ENCODE results near the gene SULT4A1. TPM values are rescaled to one million over a fixed set of nuclear protein-coding genes. Genes with fewer than 3 reads are reported as not detected.

Gene SULT4A1
- polyA plus RNA-seq, 4 donors = 1.6 to 5.7 (median 3.1) TPM

DNA sequence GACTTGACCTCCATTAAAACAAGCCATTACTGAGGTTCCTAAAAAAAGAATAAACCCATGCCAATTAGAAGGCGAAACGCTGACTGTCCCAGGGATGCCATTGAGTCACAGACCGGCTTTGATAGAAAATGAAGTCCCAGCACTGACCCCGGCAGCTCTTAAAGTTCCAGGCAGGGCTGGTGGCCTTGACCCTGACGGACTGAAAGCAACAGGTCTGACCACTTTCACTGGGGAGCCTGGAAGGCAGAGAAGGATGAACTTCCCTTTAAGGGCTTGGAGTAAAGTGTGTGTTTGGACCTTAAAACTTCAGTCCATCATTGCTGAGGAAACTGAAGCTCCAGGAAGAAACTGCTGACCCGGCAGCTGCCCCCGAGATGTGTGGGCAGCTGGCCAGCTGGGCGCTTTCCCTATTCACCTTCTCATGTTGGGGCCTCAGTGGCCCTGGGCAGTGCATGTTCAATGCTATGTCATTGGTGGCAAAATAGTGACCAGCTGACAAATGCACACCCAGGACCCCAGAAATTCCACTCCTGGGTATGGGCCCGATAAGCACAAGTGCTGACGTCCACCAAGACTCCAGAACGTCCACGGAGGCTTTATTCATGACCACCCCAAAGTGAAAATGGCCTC lies 31.3 kb downstream of the SULT4A1 start:
- no peak for DNase-seq (ENCODE audit: low read depth in 4 of 4, low spot score in 2 of 4)

DNA sequence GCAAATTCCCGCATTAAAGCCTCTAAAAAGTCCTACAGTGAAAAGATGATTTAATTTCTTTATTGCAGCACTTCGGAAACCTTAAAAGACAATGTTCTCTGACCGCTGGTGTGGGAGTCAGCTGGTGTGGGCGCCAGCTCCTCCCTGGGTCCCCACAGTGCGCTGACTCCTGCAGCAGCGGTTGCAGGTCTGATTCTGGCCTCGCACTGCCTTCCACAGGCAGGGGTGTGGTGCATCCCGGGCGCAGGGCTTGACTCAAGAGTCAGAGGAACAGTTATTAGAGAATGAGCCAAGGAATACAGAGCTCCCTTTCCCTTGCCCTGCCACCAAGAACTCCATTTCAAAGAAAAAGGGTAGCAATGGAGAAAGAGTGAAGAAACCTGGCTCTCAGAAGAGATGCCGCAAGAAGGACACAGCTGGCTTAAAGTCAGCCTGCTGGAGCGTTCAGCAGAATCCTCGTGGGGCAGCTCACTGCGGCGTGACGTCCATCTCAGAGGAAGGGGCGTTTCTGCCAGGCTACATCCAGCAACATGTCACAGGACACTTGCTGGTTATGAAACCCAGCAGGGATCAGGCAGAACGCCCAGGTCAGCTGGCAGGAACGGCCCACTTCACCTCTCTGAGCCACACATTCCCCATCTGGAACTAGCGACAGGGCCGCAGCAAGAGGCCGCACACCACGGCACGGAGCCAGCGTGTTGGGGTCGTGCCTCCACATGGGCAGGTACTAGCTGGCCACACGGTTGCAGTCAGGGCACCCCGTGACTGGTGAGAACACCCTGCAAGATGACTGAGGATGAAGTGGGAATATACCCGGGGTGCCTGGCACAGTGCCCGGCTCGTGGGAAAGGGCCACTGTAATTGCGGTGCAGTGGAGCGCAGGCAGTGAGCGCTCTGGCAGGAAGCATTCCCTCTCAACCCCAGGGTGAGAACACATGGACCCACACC lies 32.1 kb downstream of the SULT4A1 start:
- no peak for DNase-seq (ENCODE audit: low read depth in 4 of 4, low spot score in 2 of 4)

DNA sequence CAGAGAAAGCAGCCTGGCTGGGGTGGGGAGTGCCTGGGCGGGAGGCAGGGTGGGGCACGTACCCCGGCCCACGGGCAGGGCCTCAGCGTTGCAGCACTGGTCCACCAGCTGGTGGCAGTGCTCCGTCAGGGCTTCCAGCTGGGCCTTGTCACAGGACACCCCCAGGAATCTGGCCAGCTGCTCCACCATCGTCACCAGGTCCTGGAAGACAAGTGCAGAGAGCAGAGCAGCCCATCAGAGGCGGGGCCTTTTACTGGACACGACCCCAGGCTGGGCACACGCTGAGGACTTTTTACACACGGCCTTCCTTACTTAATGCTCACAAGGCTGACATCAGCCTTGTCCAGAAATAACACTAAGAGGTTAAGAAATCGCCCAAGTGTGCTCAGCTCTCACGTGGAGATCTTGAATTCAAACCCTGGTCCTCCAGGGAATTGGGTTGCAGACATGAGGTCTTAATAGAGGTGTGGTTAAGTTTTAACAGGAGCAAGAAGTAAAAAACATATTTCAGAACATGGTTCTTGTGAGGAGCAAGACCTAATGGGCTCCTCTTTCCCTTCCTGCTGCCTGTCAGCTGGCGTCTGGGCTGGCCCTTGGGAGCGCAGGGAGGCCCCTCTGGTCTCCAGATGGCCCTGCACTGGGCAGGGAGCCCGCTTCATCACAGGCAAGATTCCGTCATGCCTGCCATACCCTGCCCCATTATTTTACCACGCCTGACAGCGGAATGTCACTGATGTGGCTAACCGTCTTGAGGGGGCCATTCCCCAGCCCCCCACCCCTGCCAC lies 33.1 kb downstream of the SULT4A1 start:
- DNase-seq (ENCODE audit: low read depth in 4 of 4, low spot score in 2 of 4) = no peak

DNA sequence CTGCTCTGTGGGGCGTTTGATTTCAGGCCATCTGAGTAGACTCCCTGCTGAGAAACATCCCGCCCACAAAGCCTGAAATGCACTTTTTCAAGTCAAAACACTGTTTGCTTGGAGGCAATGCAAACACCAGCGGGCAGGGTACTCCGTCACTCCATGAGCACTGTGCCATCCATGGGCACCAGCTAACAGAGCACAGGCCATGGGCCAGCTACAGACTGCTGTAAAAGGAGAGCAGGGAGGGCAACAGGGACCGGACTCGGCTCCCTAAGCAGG lies 33.7 kb downstream of the SULT4A1 start:
- DNase-seq (ENCODE audit: low read depth in 4 of 4, low spot score in 2 of 4) = no peak

DNA sequence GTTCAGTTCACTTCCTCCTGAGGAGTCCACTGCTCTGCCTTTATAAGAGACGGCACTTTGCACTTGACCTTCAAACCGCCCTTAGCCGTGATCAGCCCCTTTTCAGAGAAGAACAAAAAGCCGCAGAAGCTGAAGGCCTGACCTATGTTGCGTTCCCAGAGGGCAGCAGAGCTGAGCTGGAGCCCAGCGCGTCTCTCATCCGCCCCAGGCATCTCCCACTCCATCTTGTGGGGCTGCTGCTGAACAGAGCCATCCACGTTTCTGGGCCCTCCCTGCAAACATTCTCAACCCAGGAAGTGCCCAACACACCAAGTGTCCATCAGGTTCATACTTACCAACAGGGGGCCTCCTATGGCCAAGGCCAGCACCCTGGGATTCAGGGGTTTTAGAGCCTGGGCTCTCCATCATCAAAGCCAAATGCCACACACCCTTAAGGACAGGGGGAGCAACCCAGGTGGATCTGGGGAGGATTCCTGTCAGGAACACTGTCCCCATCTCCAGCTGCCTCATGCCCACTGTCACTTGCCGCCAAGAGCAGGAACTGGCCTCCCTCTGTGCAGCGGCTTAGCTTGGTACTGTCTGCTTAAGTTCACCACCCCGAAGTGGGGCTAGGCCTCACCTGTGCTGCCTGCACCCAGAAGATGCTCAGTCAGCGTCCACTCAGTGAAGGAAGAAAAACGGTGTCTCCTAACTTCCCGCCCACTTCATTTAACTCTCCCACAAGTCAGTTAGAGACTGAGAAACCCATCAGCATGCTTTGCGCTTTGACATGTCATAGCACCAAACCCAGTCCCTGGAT lies 34.2 kb downstream of the SULT4A1 start:
- no peak for DNase-seq (ENCODE audit: low read depth in 4 of 4, low spot score in 2 of 4)

DNA sequence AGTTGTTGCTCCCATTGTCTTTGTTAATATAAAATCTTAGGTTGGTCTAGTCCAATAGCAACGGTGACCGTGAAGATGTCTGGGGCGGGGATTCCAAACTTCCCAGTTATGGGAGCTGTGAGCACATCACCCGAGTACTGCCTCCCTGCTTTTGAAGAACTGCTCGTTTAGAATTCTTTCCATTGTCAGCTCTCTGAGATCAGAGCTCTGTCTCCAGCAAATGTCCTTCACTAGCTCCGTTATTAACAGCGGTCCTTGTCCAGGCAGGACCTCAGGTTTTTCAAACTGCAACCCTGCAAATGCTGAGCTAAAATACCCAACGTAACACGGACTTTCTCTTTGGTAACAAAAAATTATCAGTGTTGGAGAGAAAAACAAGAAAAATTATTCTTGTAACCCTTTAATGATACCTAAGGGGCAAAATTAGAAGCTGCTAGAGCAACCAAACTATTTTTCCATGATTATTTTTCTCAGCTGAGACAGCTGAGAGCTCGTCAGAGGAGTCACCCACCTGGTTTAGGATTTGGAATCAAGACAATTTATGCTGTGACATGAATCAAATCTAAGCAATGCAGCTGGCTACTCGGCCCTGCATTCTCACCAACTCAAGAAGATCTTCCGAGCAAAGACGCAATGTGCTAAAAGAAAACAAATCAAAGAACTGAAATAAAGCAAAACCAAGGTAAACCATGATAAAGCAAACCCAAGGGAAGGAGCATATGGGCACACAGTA lies 35.1 kb downstream of the SULT4A1 start:
- no peak for DNase-seq (ENCODE audit: low read depth in 4 of 4, low spot score in 2 of 4)

DNA sequence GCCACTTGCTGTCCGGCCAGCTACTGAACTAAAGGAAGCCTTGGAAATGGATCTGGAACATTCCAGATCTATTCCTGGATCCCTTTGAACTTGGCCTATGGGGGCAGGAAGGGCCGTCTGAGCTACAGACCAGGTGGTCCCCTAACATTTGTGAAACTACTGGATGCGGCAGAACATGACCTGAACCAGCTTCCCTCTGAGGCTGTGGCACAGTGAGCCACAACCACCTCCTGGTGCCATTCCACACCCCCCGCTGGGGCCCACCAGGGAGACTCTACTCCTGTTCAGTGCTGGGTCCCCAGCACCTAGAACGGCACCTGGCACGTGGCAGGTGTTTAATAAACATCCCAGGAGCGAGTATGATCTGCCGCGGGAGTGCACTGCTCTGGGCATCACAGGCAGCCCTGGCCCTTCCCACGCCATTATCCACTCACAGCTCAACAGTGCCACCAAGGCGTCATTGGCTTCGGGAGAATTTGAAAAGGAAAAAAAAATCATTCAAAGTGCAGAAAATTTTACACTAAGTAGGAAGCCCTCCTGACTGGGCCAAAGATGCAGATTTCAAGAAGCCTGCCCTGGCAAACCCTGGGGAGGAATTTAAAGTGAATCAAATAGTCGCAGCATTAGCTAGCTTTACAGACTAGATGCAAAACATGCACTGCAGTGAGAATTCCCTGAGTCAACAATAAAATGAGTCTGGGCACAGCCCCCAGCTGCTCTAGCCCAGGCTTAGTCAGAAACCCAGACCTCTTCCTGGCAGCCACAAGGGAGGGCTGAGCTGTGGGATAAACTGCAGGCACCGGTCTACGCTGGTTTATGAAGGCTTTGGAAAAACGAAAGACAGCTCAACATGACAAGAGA lies 35.9 kb downstream of the SULT4A1 start:
- no peak for DNase-seq (ENCODE audit: low read depth in 4 of 4, low spot score in 2 of 4)

DNA sequence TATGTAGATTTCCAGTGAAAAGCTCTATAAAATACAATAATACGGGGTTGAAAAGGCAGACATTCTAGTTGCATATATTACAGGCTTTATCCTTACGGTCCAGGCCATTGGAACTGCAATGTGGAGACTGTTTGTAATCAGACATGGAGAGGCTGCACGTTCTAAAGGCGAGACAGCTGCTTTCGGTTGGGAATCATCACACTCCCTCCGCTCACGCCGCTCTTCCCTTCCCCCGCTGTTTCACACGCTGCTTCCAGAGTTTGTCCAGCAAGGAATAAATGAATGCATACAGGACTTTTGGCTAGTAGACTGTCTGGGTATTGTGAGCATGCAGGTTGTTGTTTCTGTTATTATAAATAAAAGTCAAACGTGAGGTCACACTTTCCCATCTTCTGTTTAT lies 36.7 kb downstream of the SULT4A1 start:
- DNase-seq (ENCODE audit: low read depth in 4 of 4, low spot score in 2 of 4) = no peak

DNA sequence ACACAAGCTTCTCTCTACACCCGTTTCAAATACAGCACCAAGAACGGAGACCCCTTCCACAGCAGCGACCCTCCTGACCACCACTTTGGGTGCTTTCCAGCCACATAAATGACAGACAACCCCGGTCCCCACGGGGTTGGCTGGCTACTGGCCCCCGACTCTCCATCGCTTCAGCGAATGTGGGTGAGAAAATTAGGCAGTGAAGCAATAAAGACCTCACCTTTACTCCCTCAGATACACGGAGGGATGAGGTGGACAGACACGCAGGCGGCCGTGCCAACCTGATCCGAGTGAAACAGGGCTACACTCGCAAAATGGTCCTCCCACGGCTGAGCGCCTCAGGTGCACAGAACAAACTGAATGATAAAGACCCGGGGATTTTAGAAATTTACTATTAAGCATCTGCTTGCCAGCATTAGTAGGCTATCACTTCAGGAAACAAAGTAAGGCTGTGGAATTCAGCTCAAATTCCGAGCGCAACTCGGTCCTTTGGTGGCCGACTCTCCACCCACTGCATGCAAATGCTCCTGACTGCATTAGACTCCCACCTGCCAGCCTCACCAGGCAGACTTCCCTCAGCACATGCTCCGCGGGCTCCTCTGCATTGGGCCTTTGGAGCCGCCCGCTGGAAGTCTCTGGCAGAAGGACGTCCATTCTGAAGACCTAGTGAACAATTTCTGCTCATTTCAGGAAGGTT lies 37.4 kb downstream of the SULT4A1 start:
- no peak for DNase-seq (ENCODE audit: low read depth in 4 of 4, low spot score in 2 of 4)

DNA sequence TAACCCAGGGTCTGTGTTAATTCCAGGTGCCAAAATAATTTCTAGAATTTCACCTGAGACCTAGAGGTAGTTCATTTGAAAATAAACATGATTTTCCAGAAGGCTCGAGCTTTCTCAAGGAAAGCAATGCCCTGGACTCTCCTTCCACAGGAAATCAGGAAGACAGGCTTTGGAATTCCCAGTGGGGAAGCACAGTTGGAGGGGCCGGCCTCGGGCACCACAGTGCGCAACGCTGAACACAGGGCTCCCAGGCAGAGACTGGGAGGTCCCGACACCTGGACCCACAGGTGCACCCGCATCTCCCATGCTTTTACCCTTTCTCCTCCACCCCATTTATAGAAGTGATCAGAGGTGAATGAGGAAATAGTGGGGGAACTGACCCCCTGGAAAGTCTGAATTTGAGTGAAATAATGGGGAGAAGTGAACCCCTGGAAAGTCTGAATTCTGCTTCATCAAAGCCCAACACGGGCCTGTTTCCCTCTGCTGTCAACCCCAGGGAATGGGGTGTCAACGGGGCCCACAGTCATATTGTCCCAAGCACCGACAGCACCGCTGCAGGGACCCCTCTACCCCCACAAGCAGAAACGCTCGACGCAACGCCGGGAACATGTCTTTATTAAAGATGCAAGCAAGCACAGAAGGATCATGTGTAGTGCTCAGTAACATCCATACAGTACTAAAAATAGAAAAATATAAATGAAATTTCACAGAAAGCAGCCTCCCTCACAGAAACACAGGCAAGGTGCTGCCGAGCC lies 38.2 kb downstream of the SULT4A1 start:
- no peak for DNase-seq (ENCODE audit: low read depth in 4 of 4, low spot score in 2 of 4)

DNA sequence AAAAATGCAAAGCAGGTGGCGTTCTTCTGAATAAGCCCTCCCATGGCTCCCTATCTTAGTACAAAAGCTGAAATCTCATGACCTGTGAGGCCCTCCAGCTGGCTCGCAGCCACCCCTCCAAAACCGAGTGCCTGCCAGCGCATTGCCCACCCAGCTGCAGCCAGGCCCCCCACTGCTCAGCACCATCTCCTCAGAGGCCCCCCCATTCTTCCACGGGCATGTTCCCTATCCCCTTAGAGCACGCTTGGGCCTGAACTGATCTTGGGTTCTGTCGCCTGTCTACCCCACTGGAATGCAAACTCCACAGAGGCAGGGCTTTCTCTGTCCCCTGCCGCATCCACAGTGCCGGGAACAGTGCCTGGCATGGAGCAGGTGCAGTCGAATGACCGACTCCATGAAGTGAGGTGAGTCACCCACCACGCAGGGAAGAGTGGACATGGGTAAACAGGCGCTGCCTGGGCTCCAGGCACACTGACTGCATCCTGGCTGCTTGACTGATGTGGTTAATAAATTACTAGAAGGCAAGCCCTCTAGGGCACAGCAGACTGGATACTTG lies 38.9 kb downstream of the SULT4A1 start:
- DNase-seq (ENCODE audit: low read depth in 4 of 4, low spot score in 2 of 4) = peak in 1 of 4 donors; percentile 23

DNA sequence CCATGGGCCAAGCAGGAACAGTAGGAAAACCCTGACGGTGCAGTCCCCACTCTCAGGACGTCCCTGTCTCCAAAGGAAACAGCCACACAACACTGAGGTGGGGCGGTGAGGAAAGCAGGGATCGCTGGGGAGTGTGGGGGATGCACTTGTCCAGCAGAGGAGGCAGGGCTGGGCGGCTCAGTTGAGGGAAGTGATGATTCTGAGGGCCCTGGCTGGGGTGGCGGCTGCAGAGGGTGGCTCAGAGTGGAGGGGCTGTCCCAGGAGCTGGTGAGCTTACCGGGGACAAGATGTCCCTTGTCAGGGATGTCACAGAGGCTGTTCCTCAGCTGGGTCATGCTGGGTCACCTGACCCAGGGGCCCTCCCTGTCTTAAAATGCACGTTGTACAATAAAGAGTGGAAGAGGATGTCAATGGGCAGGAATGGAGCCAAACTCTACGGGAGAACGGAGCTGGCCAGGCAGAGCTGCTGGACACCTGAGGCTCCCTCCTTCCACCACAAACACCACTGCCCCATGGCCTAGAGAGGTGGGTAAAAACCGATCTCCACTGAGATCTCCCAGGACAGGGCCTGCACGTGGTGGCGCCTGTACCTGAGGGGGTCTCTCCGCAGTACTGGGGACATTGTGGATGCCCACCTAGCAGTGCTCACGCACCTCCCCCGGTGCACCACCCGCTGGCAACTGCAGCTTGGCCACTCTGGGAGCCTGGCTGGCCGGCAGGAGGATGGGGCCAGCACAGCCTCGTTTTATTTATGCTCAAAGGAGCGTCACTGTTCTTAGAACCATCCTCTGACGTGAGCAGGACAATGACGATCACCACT lies 40.5 kb downstream of the SULT4A1 start:
- no peak for DNase-seq (ENCODE audit: low read depth in 4 of 4, low spot score in 2 of 4)

DNA sequence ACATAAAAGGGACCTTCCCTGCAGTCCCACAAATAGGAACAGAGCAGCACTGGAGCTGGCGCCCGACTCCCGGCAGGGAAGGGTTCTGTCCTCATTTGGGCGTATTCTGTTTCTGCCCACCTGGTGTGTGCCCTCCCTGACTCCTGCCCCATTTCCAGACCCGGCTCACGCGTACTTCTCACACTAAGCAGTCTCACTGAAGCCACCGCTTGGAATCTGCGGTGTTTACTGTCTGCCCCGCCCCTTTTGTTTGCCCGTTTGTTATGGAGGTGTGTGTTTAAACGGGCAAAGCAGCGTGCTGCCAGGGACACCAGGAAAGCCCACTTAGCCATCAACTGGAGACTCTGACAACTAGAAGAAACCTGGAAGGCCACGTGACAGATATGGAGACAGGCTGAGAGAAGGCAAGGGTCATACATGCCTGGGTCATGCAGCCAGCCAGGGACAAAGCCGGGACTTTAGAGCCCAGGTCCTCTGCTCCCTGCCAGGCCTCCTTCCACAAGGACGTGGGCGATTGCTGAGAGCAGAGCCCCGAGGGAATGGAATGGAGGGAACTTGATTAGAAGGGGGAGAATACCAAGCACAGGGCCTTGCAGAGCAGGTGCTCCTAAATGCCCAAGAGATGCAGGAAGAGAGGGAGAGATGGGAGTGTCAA lies 41.5 kb downstream of the SULT4A1 start:
- no peak for DNase-seq (ENCODE audit: low read depth in 4 of 4, low spot score in 2 of 4)

DNA sequence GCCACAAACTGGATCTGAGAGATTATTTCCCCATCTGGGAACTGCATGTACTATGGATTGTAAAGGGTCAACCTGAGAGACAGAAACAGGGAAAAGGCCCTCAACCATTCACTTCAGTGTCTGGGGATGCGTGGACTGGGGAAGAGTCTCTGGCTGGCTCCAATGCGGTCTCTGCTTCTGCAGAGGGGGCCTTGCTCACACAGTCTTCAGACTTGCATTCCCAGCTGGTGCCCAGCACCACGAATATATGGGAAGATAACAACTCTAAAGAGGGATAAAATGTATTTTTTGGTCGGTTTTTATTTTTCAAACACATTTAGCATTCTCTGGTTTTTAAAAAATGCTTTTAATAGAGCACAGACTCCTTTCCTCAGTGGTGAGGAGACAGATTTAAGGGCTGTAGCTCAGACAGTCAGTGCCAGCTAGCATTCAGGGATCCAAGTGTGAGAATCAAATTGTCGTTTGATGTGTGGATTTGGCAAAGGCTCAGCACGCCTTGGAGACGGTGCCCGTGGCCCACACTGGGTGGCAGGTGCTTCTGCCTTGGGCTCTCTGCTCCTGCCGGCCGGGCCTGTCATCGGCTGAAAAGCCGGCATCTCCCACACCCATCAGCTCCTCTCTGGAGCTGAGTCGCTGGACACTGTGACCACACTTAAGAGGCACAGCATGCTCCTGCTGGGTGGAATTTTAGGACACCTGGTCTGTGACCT lies 42.2 kb downstream of the SULT4A1 start:
- DNase-seq (ENCODE audit: low read depth in 4 of 4, low spot score in 2 of 4) = no peak

DNA sequence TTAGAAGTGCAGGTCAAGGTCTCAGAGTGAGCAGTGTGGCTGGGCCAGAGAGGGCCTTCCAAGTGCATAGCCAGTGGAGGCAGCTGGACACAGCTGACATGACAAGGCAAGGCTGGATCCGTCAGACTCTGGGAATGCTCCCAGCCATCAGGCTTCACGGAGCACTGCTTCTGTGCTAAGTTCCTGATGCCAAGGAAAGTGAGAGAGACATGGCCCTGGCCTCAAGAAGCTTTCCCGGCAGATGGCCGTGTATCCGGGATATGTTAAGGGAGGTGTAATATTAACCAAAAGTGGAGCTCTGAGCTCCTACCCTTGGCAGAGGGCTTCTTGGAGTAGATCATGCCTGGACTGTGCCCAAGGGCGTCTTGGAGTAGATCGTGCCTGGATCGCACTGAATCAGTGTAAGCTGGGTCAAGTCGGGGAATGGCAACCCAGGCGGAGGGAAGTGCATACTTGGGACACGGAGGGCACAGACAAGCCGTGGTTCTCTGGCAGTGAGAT lies 42.8 kb downstream of the SULT4A1 start:
- DNase-seq (ENCODE audit: low read depth in 4 of 4, low spot score in 2 of 4) = no peak

Measured in left renal cortex interstitium (tissue), 4 donors.